ENCODE data around the gene PRSS16. TPM values are rescaled to one million over a fixed set of nuclear protein-coding genes. Genes with fewer than 3 reads are reported as not detected.
"Not testable (repeated sequence)": the region's sequence is repeated elsewhere in the genome, so short reads cannot be mapped to it uniquely, and the experiment has no call there.

PRSS16 gene
- 0.28 TPM for polyA plus RNA-seq (ENCODE audit: insufficient read length)
- long read RNA-seq, donor 1 = 0 reads
- long read RNA-seq, donor 2 = 0 reads
- long read RNA-seq, donor 3 = 0 reads
- long read RNA-seq, donor 4, partial matches to known transcripts = 0 of 1 reads
- long read RNA-seq, donor 4, other reads (novel, unspliced or antisense) = 0 of 1 reads
- long read RNA-seq, donor 5 = 0 reads
- long read RNA-seq, donor 6 = 0 reads
- long read RNA-seq, donor 7 = 0 reads
- long read RNA-seq, donor 8 = 0 reads

- no peak for DNase-seq
These were observed at the start of gene PRSS16 for GRCh38 chr6:27247133-27247836. Gene PRSS16, plus strand, starts transcription at chr6:27247701. Its CDS starts 37 bp downstream, at chr6:27247738.

- no peak for DNase-seq
These were observed 41.9 kb upstream of the PRSS16 start for GRCh38 chr6:27205375-27206278.

GRCh38 chr6:27206806-27207205 is 40.7 kb upstream of the PRSS16 start:
- no peak for DNase-seq

- no peak for DNase-seq
These were observed 39.5 kb upstream of the PRSS16 start for GRCh38 chr6:27208042-27208441.

GRCh38 chr6:27209196-27209595 is 38.3 kb upstream of the PRSS16 start:
- no peak for DNase-seq

- no peak for DNase-seq
These were observed 37.7 kb upstream of the PRSS16 start for GRCh38 chr6:27209659-27210269.

GRCh38 chr6:27213091-27213517 is 34.4 kb upstream of the PRSS16 start:
- DNase-seq = not testable (repeated sequence)

- DNase-seq = no peak
These were observed 33.9 kb upstream of the PRSS16 start for GRCh38 chr6:27213544-27214125.

GRCh38 chr6:27214126-27214601 is 33.3 kb upstream of the PRSS16 start:
- DNase-seq = no peak

GRCh38 chr6:27216874-27217273 is 30.6 kb upstream of the PRSS16 start:
- no peak for DNase-seq

GRCh38 chr6:27222971-27223370 is 24.5 kb upstream of the PRSS16 start:
- not testable (repeated sequence) for DNase-seq

GRCh38 chr6:27224729-27225128 is 22.8 kb upstream of the PRSS16 start:
- no peak for DNase-seq

GRCh38 chr6:27228963-27229477 is 18.5 kb upstream of the PRSS16 start:
- DNase-seq = no peak

- DNase-seq = no peak
These were observed 16.8 kb upstream of the PRSS16 start for GRCh38 chr6:27230758-27231111.

GRCh38 chr6:27234576-27234975 is 12.9 kb upstream of the PRSS16 start:
- DNase-seq = no peak

- DNase-seq = no peak
These were observed 10.3 kb upstream of the PRSS16 start for GRCh38 chr6:27237089-27237803.

GRCh38 chr6:27238010-27238983 is 9.2 kb upstream of the PRSS16 start:
- DNase-seq = no peak

- DNase-seq = no peak
These were observed 8.2 kb upstream of the PRSS16 start for GRCh38 chr6:27239258-27239657.

GRCh38 chr6:27241443-27241842 is 6.1 kb upstream of the PRSS16 start:
- no peak for DNase-seq

All from left kidney (tissue), 8 donors.